ENCODE data around the gene THSD4.

The THSD4 gene

DNA sequence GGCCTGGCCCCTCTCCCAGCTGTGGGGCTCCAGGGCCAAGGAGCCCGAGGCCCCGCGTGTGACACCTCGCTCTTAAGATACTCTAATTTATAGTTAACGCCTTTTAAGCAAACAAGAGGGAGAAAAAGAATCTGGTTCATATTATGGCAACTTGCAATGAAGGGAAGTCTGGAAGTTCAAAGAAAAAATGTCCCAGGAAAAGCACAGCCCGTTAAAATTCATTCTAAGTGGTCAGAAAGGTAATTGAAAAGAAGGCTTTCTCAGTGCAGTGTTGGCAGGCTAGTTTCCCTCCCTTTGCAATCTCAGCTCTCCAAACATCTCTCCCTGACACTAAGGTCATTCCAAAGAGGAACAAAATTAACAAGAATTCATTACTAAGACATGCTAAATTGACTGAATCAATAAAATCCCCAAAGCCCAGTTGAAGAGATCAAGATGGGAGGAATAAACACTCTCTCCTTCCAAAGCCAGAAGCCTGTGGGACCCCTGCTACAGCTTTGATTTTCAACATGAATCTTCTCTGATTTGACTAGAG lies 339.3 kb downstream of the THSD4 start:
- Histone ChIP-seq H3K9ac (ENCODE audit: low read length) (no peak overlapping the region), H3K4me1 (ENCODE audit: insufficient read depth, low read length, severe bottlenecking) (no peaks in the 10 kb centered on the region), H3K36me3 (ENCODE audit: insufficient read depth, low read length) (no peaks in the 10 kb centered on the region), H3K9me2 (ENCODE audit: low read depth, low read length) (no peaks in the 10 kb centered on the region), H3K4me3 (ENCODE audit: low read depth, low read length, poor library complexity, severe bottlenecking) (no peak overlapping the region), H3K4me2 (ENCODE audit: low read length) (no peak overlapping the region), H3K27ac (ENCODE audit: low read depth, low read length, poor library complexity, severe bottlenecking) (no peak overlapping the region), H3F3A (ENCODE audit: insufficient read depth, low read length) (no peaks in the 10 kb centered on the region), H3K79me2 (ENCODE audit: insufficient read depth, low read length) (no peaks in the 10 kb centered on the region), H2AFZ (ENCODE audit: low read length) (no peak overlapping the region), H3K9me3 (ENCODE audit: low read length) (no peaks in the 10 kb centered on the region), H4K20me1 (ENCODE audit: insufficient read depth, low read length) (no peaks in the 10 kb centered on the region), H3K27me3 (ENCODE audit: insufficient read depth, low read length) (peaks cover 5% of the 10 kb centered on the region; the same call in 1 of the 2 replicates)
- TF ChIP-seq, protein P1, sequence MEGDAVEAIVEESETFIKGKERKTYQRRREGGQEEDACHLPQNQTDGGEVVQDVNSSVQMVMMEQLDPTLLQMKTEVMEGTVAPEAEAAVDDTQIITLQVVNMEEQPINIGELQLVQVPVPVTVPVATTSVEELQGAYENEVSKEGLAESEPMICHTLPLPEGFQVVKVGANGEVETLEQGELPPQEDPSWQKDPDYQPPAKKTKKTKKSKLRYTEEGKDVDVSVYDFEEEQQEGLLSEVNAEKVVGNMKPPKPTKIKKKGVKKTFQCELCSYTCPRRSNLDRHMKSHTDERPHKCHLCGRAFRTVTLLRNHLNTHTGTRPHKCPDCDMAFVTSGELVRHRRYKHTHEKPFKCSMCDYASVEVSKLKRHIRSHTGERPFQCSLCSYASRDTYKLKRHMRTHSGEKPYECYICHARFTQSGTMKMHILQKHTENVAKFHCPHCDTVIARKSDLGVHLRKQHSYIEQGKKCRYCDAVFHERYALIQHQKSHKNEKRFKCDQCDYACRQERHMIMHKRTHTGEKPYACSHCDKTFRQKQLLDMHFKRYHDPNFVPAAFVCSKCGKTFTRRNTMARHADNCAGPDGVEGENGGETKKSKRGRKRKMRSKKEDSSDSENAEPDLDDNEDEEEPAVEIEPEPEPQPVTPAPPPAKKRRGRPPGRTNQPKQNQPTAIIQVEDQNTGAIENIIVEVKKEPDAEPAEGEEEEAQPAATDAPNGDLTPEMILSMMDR (IDR thresholded peaks at IDR 0.05; ENCODE audit: low read length), result no peak
- TF ChIP-seq EZH2 (IDR thresholded peaks at IDR 0.05; ENCODE audit: borderline replicate concordance, low read length), result no peak

DNA sequence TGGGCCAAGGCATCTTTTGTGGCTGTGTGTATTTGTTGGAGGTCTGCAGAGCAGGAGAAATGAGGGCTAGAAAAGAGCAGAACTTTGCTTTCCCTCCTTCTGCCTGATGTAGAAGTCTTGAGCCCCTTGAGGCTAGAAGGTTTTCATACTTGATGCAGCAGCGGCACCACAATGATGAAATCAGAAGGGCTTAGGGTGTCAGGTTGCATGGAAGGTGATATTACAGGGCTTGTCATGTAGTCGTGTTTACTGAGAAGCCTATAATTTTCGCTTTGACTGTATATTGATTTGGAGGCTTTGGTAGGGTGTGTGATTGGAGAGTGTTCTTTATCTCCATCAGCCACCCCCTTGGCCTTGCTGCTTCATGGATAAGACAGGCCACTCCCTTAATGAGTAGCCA lies 339.8 kb downstream of the THSD4 start:
- no peaks in the 10 kb centered on the region for H3K9me3 ChIP-seq (ENCODE audit: low read length)
- no peaks in the 10 kb centered on the region for H3K9me2 ChIP-seq (ENCODE audit: low read depth, low read length)
- no peak overlapping the region for H3K4me2 ChIP-seq (ENCODE audit: low read length)
- H2AFZ ChIP-seq (ENCODE audit: low read length), result no peak overlapping the region
- H3K27me3 ChIP-seq (ENCODE audit: insufficient read depth, low read length), result peaks cover 5% of the 10 kb centered on the region; the same call in 1 of the 2 replicates
- no peak overlapping the region for H3K4me3 ChIP-seq (ENCODE audit: low read depth, low read length, poor library complexity, severe bottlenecking)
- no peaks in the 10 kb centered on the region for H3K4me1 ChIP-seq (ENCODE audit: insufficient read depth, low read length, severe bottlenecking)
- TF ChIP-seq, protein P1 (IDR thresholded peaks at IDR 0.05; ENCODE audit: low read length), result no peak
- TF ChIP-seq EZH2 (IDR thresholded peaks at IDR 0.05; ENCODE audit: borderline replicate concordance, low read length), result no peak
- no peak overlapping the region for H3K27ac ChIP-seq (ENCODE audit: low read depth, low read length, poor library complexity, severe bottlenecking)
- no peak overlapping the region for H3K9ac ChIP-seq (ENCODE audit: low read length)
- no peaks in the 10 kb centered on the region for H3F3A ChIP-seq (ENCODE audit: insufficient read depth, low read length)
- H3K36me3 ChIP-seq (ENCODE audit: insufficient read depth, low read length), result no peaks in the 10 kb centered on the region
- no peaks in the 10 kb centered on the region for H4K20me1 ChIP-seq (ENCODE audit: insufficient read depth, low read length)
- H3K79me2 ChIP-seq (ENCODE audit: insufficient read depth, low read length), result no peaks in the 10 kb centered on the region

DNA sequence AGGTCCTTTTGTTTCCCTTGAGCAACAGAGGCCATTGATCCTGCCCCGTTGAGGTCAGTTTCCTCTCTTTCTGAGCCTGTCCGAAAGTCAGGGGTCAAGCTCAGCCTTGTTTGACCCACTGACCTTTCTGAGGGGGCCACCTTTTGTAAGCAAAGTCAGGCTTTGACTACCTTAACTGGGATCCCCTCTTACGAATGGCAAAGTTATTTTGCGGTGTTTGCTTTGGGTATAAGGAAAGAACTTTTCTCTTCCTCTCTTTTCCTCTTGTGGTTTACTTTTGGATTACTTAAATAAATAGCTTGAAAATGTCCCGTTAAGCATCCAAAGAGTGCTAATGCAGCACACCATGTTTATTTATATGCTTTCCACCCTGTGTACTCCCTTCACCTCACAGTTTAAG lies 340.6 kb downstream of the THSD4 start:
- Histone ChIP-seq H3K27ac (ENCODE audit: low read depth, low read length, poor library complexity, severe bottlenecking) (no peak overlapping the region), H2AFZ (ENCODE audit: low read length) (no peak overlapping the region), H3K9ac (ENCODE audit: low read length) (no peak overlapping the region), H3K4me3 (ENCODE audit: low read depth, low read length, poor library complexity, severe bottlenecking) (no peak overlapping the region), H3K36me3 (ENCODE audit: insufficient read depth, low read length) (no peaks in the 10 kb centered on the region), H3K27me3 (ENCODE audit: insufficient read depth, low read length) (peaks cover 5% of the 10 kb centered on the region; the same call in 1 of the 2 replicates), H3K9me3 (ENCODE audit: low read length) (no peaks in the 10 kb centered on the region), H4K20me1 (ENCODE audit: insufficient read depth, low read length) (no peaks in the 10 kb centered on the region), H3K4me1 (ENCODE audit: insufficient read depth, low read length, severe bottlenecking) (no peaks in the 10 kb centered on the region), H3K9me2 (ENCODE audit: low read depth, low read length) (no peaks in the 10 kb centered on the region), H3F3A (ENCODE audit: insufficient read depth, low read length) (no peaks in the 10 kb centered on the region), H3K4me2 (ENCODE audit: low read length) (no peak overlapping the region), H3K79me2 (ENCODE audit: insufficient read depth, low read length) (no peaks in the 10 kb centered on the region)
- TF ChIP-seq EZH2 (IDR thresholded peaks at IDR 0.05; ENCODE audit: borderline replicate concordance, low read length), result no peak
- TF ChIP-seq, protein P1 (IDR thresholded peaks at IDR 0.05; ENCODE audit: low read length), result no peak
